ENCODE measurements around the gene KIRREL1. TPM values are rescaled to one million over a fixed set of nuclear protein-coding genes. Genes with fewer than 3 reads are reported as not detected.

The KIRREL1 gene
- total RNA-seq, 1 experiment from 2014 or later: 145 TPM

DNA sequence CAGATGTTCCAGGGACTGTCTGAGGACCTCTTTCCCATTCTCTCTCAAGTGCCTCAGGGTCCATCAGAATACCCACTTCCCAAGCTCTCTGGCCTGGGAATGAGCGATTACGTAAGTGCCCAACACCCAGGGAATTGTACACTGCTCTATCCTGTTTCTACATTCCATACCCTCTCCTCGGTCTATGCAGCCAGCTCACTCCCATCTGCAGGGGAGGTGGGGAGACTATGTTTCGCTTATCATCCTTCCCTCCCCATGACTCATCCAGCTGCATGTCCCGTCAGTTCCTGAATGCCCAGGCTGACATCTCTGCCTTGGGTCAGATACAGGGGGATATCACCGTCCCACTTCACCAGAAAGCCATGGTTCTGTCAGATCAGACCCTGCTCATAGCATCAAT, 152.7 kb downstream of the KIRREL1 start:
- DNase-seq (ENCODE audit: low spot score): peak; percentile 93

- peak; percentile 34 for DNase-seq (ENCODE audit: low spot score)
Observed at GRCh38 chr1:158146739-158147138, 153.3 kb downstream of the KIRREL1 start.

- no peak for DNase-seq (ENCODE audit: low spot score)
Observed at GRCh38 chr1:158147401-158147800, 154.0 kb downstream of the KIRREL1 start.

DNA sequence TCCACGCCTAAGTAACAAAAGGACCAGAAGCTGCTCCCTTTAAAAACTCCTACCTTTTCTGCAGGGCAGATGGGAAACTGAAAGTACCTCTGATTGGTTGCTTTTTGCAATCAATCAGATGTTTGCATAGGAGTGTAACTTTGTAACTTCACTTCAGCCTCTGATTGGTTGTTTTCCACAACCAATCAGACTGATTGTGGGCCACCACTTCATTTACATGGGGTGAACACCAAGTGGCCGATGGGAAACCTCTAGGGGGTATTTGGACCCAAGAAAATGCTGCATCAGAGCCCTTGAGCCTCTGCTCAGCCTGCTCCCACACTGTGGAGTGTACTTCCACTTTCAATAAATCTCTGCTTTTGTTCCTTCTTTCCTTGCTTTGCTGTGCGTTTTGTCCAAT, 154.4 kb downstream of the KIRREL1 start:
- no peak for DNase-seq (ENCODE audit: low spot score)

GRCh38 chr1:158148468-158148867, 155.0 kb downstream of the KIRREL1 start:
- DNase-seq (ENCODE audit: low spot score): no peak

DNA sequence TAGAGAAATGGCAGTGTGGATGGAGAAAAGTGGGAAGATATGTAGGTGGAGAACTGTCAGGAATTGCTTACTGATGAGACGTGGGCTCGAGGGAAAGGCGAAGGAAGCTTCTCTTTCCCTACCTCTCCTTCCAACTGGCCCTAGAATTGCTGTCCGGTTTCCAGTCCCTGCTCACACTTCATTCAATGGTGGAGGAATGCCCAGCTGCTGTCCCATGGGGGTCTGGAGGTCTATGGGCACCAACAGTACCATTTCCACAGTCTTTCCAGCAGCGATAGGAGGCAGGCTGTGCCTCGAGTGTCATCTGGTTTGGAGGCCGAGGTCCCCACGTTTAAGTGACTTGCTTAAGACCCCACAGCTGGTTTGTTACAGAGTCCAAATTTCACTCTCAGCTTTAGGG, 155.7 kb downstream of the KIRREL1 start:
- no peak for DNase-seq (ENCODE audit: low spot score)

Other genes with a start within 250 kb of the KIRREL1 start
- not detected in 2 replicates for gene FCRL2, start 216.5 kb upstream of the KIRREL1 start, total RNA-seq (2014; rRNA removed; shearing (Covaris generic))
- gene FCRL1, start 173.5 kb upstream of the KIRREL1 start, total RNA-seq (2014; rRNA removed; shearing (Covaris generic)): not detected in 2 replicates
- not detected in 2 replicates for gene CD5L, start 151.8 kb upstream of the KIRREL1 start, total RNA-seq (2014; rRNA removed; shearing (Covaris generic))
- gene CD1D, start 187.2 kb downstream of the KIRREL1 start, total RNA-seq (2014; rRNA removed; shearing (Covaris generic)): 1.6 and 4.4 TPM in 2 replicates